HG03159 (cell line): Measurements from ENCODE around the gene FBXW7.
"Not testable (repeated sequence)": the region's sequence is repeated elsewhere in the genome, so short reads cannot be mapped to it uniquely, and the experiment has no call there.

Source experiments
- ATAC-seq: cut with Tn5 transposase; IDR thresholded peaks from one replicate; pipeline ENCODE4 v1.9.1; 2021; ENCODE audit warnings: mild to moderate bottlenecking, moderate library complexity; ENCODE audit not compliant: unreplicated experiment

Gene FBXW7

GRCh38 chr4:152545088-152545487 lies 9.2 kb upstream of the FBXW7 start:
- no peak for ATAC-seq

GRCh38 chr4:152544533-152544932 lies 8.6 kb upstream of the FBXW7 start:
- ATAC-seq = not testable (repeated sequence)

- ATAC-seq = no peak
Measured at GRCh38 chr4:152540941-152541340, 5.0 kb upstream of the FBXW7 start.

- ATAC-seq = no peak
Measured at GRCh38 chr4:152540293-152540674, 4.4 kb upstream of the FBXW7 start.

GRCh38 chr4:152539556-152540292 lies 3.8 kb upstream of the FBXW7 start:
- ATAC-seq = no peak

GRCh38 chr4:152537881-152538280 lies 2.0 kb upstream of the FBXW7 start:
- ATAC-seq = no peak

GRCh38 chr4:152536545-152537182 lies 772 bp upstream of the FBXW7 start:
- peak; percentile 34 for ATAC-seq

GRCh38 chr4:152535360-152535902 lies 461 bp downstream of the FBXW7 start:
- peak; percentile 9 for ATAC-seq

GRCh38 chr4:152534541-152535359 lies 1.1 kb downstream of the FBXW7 start:
- no peak for ATAC-seq

- no peak for ATAC-seq
Measured at GRCh38 chr4:152531479-152531878, 4.4 kb downstream of the FBXW7 start.

- ATAC-seq = no peak
Measured at GRCh38 chr4:152530600-152530999, 5.3 kb downstream of the FBXW7 start.

GRCh38 chr4:152529880-152530279 lies 6.0 kb downstream of the FBXW7 start:
- ATAC-seq = no peak

- no peak for ATAC-seq
Measured at GRCh38 chr4:152528060-152528459, 7.8 kb downstream of the FBXW7 start.

- ATAC-seq = peak; percentile 60
Measured at GRCh38 chr4:152525878-152526277, 10.0 kb downstream of the FBXW7 start.

GRCh38 chr4:152524427-152524826 lies 11.5 kb downstream of the FBXW7 start:
- no peak for ATAC-seq

- no peak for ATAC-seq
Measured at GRCh38 chr4:152523731-152524130, 12.2 kb downstream of the FBXW7 start.

- ATAC-seq = no peak
Measured at GRCh38 chr4:152522754-152523153, 13.1 kb downstream of the FBXW7 start.

- ATAC-seq = no peak
Measured at GRCh38 chr4:152522245-152522644, 13.6 kb downstream of the FBXW7 start.

GRCh38 chr4:152516156-152516555 lies 19.7 kb downstream of the FBXW7 start:
- no peak for ATAC-seq

- ATAC-seq = no peak
Measured at GRCh38 chr4:152515678-152516077, 20.2 kb downstream of the FBXW7 start.

- ATAC-seq = no peak
Measured at GRCh38 chr4:152514356-152514755, 21.5 kb downstream of the FBXW7 start.
